Breast epithelium (tissue), 3 donors: ENCODE results near the gene ARPIN.

Experiments used
- CTCF ChIP-seq, 3 donors: fragments of 450-650 bp; IDR thresholded peaks; one replicate each; pipeline ENCODE4 v1.5.1; 2016 to 2017; ENCODE audit warnings: antibody characterized with exemption in 3 of 3, mild to moderate bottlenecking in 3 of 3, moderate library complexity in 3 of 3
- POLR2A ChIP-seq: fragments of 450-650 bp; IDR thresholded peaks from one replicate; pipeline ENCODE4 v1.6.1; 2016; ENCODE audit warnings: antibody characterized with exemption, mild to moderate bottlenecking, moderate library complexity
- POLR2AphosphoS5 ChIP-seq, 3 donors: sonication (generic); formaldehyde crosslinking; IDR thresholded peaks; one replicate each; pipeline ENCODE4 v1.6.1; 2017; ENCODE audit warnings: antibody characterized with exemption in 3 of 3

GRCh38 chr15:89907289-89907688, 5.5 kb downstream of the ARPIN start:
- no peak for TF ChIP-seq CTCF (IDR thresholded peaks at IDR 0.05)
- no peak for TF ChIP-seq POLR2A
- no peak for TF ChIP-seq POLR2AphosphoS5 (IDR thresholded peaks at IDR 0.05)
